T-helper 1 cell treated with Interleukin-12 subunit alpha and Interleukin-12 subunit beta and Interleukin-4 antibody, amounts not matched to agents 30 ng/mL and 1 ng/mL, for 36 hours (primary cell): ENCODE data around the gene BCLAF3. TPM values are rescaled to one million over a fixed set of nuclear protein-coding genes. Genes with fewer than 3 reads are reported as not detected.

Source experiments
- intact Hi-C: fragments of 100-400 bp; cut with micrococcal nuclease; formaldehyde crosslinking; loops from one replicate; pipeline ENCODE4 v1.15.1; 2024
- total RNA-seq: library from RNA; stranded (reverse); gene quantifications from 2 replicates; pipeline ENCODE4 v1.2.3, GENCODE V29; 2022

Gene BCLAF3
- total RNA-seq, 1 donor from 2014 or later = 7.7 TPM

DNA sequence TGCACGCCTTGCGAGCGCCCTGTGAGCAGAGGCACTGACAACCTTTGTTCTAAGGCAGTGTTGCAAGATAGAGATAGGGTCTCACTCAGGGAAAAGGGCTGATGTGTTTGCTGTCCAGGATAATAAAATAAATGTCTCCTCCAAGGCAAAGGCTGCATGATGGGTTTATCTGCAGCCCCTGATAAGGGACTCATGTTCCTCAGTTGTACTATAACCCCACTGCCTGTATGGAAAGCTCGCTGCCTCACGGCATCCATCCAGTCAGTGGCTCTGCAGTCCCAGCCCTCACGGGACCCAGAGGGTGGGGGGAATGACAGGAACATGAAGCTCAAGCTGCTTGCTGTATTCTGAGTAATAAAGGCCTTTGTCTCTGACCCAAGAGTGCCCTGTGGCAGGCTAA lies 22.6 kb downstream of the BCLAF3 start:
- intact Hi-C loops = no loop called here

GRCh38 chrX:19966056-19966455 lies 24.8 kb downstream of the BCLAF3 start:
- intact Hi-C loops = no loop called here

DNA sequence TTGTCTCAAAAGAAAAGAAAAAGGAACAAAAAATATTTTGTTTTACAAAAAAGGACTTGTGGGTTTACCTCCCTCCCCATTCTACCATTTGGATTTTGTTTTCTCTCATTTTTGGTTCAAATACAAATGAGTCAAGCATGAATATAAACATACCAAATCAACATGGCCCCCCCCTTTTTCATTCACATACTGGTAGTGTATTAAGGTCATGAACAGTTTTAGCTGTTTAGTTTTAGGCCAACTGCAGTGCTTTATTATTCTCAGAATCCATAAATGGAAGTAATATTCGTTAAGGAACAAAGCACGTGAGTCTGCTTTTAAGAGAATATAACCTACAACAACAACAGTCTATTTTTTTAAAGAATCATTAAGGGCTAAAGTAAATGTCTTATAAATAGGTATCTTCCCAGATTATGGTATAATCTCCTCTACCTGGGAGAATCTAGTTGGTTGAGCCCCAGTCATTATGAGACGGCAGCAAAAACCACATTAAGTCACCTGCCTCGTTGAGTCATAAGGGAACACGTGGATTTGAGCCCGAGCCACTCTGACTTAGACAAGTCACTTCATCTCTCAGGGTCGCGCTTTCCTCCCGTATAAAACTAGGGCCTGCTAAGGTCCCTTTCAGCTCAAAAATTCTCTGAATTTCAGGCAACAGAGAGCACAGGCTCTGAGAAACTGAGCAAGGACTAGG lies 26.7 kb downstream of the BCLAF3 start:
- intact Hi-C loops = loop anchor here (1.0 kb wide), 1 partner anchor 26 kb away; no protein-coding TSS in a partner anchor

DNA sequence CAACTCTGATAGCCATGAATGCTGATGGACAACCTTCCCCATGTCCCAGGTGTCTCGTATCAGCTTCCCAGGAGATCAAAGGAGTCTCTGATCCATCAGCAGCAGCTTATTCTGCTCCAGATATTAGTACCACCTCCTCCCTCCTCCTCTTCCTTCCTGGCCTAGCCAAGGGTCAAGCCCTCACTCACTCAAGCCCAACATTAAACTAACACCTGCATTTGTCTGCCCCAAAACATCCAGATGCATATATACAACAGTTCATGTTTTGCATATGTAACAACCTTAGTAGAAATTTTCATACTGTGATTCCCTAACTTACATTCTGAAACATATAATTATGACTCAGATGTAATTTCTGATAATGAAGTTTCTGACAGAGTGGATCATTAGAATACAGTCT lies 29.9 kb downstream of the BCLAF3 start:
- intact Hi-C loops = no loop called here

DNA sequence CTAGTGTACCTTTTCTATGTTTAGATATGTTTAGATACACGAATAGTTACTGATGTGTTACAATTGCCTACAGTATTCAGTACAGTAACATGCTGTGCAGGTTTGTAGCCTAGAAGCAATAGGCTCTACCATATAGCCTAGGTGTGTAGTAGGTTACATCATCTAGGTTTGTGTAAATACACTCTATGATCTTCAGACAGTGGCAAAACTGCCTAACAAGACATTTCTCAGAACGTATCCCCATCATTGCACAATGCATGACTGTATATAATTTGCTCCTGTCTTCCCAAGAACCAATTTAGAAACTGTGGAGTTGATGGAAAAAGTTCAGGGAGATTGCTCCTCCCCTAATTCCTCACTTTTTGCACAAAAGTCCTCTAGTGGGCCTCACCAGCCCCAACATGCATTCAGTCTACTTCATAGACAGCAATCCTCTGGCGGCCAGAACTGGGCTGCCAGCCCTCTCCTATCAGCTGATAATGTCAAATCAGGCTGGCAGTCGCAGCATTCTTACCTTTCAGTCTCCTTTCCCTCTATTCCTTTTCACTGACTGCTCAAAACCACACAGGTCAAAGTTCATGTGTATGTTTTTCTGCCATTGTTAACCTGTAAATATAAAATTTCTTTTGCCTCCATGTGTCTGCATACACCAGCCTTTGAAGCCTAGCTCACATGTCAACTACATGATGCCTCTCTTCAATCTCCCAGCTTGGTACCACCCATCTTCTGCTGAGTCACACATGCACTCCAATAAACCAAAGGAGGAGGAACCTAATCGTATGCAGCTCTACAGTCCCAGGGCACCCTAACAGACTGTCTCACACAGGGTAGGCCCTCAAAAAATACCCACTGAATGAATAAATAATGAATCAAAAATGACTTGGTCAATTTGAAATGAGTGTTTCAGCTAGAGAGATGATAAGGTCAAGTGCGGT lies 32.0 kb downstream of the BCLAF3 start:
- intact Hi-C loops = no loop called here

- intact Hi-C loops = no loop called here
Observed at GRCh38 chrX:19956923-19957322, 33.9 kb downstream of the BCLAF3 start.

DNA sequence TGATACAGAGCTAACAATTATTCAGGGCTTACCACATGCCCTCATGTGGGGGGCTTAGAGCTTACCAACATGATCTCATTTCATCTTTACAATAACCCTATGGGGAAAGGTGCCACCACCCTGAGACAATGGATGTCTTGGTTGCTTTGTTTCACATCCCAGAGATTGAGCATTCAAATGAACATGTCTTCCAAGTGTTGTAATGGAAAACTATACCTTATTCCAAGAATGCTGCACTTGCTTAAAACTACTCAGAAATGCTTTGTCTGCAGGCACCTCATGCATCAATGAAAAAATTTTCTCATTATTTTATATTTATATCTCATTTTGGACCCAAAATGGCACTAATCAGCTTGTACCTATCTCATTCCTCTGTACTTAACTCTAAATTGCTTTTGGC lies 34.6 kb downstream of the BCLAF3 start:
- intact Hi-C loops = no loop called here

DNA sequence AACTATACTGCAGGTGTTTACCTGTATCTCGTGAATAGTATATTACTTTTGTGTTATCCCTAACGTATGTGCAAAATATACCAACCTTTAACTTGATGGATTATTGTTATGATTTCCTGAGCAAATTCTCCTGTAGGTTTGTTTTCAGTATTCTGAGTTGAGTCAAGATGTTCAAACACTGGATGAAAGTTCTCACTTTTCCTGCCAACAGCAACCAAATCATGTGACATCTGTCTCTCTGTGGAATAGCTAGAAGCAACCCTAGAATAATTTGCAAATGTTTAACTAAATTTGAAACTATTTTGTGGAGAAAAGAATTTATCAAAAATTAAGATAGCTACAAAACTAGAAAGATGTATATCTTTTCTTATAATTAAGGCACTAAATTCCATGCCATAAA lies 35.6 kb downstream of the BCLAF3 start:
- intact Hi-C loops = no loop called here

- intact Hi-C loops = no loop called here
Observed at GRCh38 chrX:19954335-19955096, 36.3 kb downstream of the BCLAF3 start.

GRCh38 chrX:19953145-19953544 lies 37.7 kb downstream of the BCLAF3 start:
- intact Hi-C loops = no loop called here

GRCh38 chrX:19949340-19949739 lies 41.5 kb downstream of the BCLAF3 start:
- intact Hi-C loops = no loop called here

DNA sequence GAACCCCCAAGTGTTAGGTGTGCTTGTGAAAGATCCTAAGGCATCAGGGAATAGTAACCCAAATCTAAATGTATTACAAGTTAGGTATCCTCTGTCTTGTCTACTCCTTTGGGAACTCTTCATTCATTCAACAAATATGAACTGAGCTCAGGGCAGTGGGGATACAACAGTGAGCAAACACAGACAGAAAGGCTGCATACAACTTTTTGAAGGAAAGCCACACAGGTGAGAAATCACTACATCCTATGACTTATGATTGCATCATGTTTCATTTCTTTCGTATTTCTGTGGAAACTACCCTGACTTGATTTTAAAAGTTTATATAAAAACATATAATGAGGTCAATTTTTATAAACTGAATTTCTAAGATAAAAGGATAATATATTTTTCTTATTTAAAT lies 43.2 kb downstream of the BCLAF3 start:
- intact Hi-C loops = no loop called here

Other genes with a start within 250 kb of the BCLAF3 start
- gene SH3KBP1, start 103.5 kb downstream of the BCLAF3 start, total RNA-seq = 110 and 111 TPM in 2 replicates
- gene MAP7D2, start 125.8 kb upstream of the BCLAF3 start, total RNA-seq = 0.12 and 0.32 TPM in 2 replicates
- 46.6 and 47.5 TPM in 2 replicates for gene EIF1AX, start 150.8 kb upstream of the BCLAF3 start, total RNA-seq